GM10266 (cell line): Measurements from ENCODE around the gene IQCM.

Experiments
- DNase-seq: peaks from one replicate; pipeline ENCODE4 v3.0.0; 2012; ENCODE audit errors: extremely low spot score
- TF ChIP-seq, protein P1 (sequence below): IDR thresholded peaks from 2 replicates; pipeline ENCODE4 v1.5.1; 2012; ENCODE audit warnings: mild to moderate bottlenecking, low read depth; ENCODE audit not compliant: control insufficient read depth, insufficient read depth; ENCODE audit errors: missing control alignments

IQCM gene

DNA sequence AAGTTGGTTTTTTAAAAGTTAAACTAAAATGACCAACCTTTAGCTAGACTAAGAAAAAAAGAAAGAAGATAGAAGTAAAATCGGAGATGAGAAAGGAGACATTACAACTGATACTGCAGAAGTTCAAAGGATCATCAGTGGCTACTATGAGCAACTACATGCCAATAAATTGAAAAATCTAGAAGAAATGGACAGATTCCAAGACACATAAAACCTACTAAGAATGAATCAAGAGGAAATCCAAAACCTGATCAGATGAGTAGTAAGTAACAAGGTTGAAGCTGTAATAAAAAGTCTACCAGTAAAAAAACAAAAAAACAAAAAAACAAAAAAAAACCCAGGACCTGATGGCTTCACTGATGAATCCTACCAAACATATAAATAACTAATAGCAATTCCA lies 16.1 kb downstream of the IQCM start:
- no peak for DNase-seq
- TF ChIP-seq, protein P1, sequence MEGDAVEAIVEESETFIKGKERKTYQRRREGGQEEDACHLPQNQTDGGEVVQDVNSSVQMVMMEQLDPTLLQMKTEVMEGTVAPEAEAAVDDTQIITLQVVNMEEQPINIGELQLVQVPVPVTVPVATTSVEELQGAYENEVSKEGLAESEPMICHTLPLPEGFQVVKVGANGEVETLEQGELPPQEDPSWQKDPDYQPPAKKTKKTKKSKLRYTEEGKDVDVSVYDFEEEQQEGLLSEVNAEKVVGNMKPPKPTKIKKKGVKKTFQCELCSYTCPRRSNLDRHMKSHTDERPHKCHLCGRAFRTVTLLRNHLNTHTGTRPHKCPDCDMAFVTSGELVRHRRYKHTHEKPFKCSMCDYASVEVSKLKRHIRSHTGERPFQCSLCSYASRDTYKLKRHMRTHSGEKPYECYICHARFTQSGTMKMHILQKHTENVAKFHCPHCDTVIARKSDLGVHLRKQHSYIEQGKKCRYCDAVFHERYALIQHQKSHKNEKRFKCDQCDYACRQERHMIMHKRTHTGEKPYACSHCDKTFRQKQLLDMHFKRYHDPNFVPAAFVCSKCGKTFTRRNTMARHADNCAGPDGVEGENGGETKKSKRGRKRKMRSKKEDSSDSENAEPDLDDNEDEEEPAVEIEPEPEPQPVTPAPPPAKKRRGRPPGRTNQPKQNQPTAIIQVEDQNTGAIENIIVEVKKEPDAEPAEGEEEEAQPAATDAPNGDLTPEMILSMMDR: no peak

DNA sequence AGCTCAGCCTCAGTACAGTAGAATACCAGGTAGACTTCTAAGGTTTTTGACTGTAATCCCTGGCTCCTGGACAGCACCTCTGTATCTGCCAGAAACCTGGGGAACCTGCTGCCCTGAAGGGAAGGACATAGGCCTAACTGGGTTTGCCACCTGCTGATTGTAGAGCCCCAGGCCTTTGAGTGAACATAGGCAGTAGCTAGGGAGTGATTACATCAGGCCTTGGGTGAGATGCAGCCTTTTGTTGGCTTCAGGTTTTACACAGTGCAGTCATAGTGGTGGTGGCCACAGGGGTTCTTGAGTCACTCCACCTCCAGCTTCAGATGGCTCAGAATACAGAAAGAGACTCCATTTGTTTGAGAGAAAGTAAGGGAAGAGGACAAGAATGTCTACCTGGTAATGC lies 19.3 kb downstream of the IQCM start:
- TF ChIP-seq, protein P1: no peak
- DNase-seq: no peak

DNA sequence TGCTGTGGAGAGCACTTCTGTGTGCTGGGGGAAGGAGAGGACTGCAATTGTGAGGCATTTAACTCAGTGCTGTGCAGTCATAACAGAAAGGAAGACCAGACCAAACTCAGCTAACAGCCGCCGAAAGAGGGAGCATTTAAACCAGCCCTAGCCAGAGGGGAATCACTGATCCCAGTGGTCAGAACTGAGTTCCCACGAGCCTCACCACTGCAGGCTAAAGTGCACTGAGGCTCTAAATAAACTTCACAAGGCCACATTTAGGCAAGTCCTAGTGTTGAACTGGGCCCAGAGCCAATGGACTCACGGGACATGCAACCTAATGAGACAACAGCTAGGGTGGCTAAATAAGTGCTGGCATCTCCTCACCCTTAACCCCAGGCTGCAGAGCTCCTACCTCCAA lies 20.4 kb downstream of the IQCM start:
- DNase-seq: no peak
- TF ChIP-seq, protein P1: no peak

DNA sequence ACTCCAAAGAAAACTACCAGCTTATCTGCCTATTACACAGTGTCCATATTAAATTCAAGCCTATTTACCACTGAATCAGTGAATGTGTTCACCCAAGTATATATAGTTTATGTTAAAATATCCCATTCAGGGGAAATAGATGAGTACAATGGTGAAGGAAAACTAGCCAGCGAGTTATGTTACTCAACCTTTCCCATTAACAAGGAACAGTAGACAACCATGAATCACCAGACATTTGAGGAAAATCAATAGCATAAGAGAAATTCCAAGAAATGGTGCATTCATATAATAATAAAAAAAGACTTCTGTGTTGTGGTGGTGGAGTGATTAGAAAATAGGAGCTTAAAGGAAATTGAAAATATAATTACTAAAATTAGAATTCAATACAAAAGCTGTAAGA lies 21.3 kb downstream of the IQCM start:
- DNase-seq: no peak
- TF ChIP-seq, protein P1: no peak

DNA sequence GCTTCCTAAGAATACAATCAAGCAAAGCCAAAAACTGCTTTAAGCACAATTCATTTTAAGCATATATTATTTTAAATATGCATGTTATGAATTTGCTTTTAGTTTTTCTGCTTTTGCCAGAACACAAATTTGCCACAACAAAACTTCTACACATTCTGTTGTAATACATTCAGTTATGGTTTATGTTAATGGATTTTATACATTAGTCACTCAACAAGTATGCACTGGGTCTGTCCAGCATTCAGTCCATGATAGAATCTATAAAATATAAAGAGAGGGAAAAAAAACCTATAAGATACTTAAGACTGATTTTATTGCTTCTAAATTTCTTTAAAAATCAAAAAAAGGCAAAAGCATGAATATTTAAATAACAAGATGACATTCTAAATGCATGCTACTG lies 22.2 kb downstream of the IQCM start:
- TF ChIP-seq, protein P1: no peak
- DNase-seq: no peak

DNA sequence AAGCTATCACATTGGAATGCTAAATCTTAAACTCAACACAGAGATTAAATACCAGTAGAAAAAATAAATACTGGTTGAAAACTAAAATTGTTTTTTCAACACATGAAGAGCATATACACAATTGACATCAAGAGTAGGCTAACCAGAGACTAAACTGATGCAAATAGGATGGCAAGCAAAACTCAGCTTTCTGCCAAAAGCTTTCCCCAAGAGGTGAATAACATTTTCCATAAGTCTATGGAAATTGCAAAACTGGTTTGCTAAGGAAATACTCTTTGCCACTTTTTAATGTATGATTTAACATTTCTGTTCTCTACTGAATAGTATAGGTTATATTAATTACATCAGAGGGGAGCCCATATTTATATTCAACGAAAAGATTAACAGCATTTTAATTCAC lies 23.8 kb downstream of the IQCM start:
- no peak for DNase-seq
- TF ChIP-seq, protein P1: no peak

DNA sequence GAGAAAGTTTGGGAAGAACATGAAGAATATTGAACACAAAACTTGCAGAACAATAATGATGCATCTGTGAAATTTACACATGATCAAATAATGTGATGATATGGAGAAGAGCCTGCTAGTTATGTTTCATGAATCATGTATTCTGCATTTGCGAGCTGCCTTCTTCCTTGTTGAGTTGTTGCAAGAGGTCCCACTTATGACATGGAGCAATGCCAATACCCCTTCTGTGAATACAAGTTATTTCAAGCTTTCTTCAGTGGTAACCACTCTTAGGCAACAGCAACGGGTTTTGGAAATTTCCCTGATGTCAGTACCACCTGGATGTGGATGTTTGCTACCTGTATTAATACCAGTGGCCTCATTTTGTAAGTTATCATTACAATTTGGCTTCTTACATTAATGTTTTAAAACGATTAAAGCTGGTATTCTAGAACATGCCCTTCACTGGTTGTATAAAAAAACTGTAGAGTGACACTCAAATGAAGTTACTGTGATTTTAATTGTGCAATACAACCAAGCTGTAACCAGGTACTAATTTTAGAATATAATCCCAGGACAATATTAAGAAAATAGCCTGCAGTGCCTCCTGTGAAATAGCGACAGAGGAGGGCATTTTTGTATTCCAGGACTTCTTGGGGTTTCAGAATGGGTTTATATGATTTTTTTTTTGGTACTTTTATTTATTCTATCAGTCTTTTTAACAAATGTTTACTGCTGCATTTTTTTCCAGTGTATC lies 25.3 kb downstream of the IQCM start:
- no peak for DNase-seq
- TF ChIP-seq, protein P1: no peak
